ENCODE results near the gene LCN2.
"Not testable (repeated sequence)": the region's sequence is repeated elsewhere in the genome, so short reads cannot be mapped to it uniquely, and the experiment has no call there.

LCN2 gene

DNA sequence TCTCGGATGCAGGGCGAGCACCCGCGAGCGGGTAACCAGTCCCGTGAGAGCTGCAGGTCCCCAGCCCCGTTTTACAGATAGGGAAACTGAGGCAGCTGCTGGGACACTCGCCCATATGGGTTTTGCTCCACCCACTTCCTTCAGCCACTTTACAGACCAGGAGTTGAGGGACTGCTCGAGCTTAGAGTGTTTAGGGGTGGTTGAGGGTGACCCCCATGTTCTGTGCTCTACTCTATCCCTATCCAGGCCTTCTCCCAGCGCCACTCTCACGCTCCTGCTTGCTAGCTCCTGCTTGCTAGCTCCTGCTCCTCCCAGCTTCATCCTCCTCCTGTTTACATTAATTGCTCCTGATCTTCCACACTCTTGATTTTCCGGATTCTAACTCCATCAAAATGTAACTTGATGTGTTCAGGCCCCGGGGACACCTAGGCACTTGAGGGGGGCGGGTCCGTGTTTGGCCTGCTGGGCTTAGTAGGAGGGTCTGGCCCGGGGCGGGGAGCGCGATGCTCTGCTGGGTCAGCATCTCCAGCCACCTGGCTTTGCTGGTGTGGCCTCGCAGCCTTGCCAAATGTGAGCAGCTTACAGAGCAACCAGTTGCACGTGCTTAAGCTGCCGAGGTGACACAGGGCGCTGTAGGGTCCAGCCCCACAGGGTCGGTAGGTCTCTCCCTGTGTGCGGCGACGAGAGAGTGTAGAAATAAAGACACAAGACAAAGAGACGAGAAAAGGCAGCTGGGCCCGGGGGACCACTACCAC, 20.2 kb upstream of the LCN2 start:
- DNase-seq (ENCODE audit: low read depth) = no peak

DNA sequence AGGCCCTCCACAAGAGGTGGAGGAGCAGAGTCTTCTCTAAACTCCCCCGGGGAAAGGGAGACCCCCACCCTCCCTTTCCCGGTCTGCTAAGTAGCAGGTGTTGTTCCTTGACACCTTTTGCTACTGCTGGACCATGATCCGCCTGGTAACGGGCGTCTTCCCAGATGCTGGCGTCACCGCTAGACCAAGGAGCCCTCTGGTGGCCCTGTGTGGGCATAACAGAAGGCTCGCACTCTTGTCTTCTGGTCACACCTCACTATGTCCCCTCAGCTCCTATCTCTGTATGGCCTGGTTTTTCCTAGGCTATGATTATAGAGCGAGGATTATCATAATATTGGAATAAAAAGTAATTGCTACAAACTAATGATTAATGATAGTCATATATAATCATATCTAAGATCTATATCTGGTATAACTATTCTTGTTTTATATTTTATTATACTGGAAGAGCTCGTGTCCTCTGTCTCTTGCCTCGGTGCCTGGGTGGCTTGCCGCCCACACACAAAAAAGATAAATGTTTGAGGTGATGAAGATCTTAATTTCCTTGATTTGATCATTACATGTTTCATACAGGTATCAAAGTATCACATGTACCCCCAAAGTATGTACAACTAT, 19.2 kb upstream of the LCN2 start:
- peak; percentile 30 for DNase-seq (ENCODE audit: low read depth)

DNA sequence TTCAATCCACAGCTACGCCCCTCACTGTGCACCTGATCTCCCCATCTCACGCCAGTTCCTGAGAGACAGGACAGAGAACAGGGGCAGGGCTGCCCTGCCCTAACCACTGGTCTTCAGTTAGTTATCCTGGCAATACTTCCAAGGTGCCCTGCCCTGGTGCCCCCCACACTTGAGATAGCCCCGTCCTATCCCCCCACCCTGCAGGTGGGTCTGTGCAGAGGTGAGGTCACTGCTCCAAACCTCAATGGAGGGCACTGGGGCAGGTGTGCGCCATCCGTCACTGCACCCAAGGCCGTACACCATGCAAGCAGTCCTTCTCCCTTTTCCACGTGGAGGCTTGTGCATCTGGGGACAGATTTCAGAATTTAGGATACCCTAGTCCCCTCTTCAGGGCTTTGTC, 18.6 kb upstream of the LCN2 start:
- DNase-seq (ENCODE audit: low read depth) = not testable (repeated sequence)

DNA sequence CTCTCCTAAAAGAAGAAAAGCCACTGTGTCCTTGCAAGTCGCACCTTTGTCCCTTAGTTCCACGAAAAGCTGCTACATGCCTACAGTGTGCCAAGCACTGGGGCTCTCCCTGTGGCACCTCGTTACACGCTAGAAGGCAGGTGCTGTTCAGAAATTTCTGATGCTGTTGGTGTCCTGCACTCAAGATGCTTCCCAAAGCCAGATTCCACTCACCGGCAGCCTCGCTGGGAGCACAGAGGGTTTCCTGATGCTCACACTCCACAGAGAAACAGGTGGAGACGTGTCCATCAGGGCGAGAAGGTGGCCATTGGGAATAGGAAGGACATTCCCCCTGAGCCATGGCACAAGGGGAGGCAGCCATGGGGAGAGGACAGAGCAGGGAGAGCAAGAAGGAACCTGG, 17.9 kb upstream of the LCN2 start:
- DNase-seq (ENCODE audit: low read depth) = not testable (repeated sequence)

DNA sequence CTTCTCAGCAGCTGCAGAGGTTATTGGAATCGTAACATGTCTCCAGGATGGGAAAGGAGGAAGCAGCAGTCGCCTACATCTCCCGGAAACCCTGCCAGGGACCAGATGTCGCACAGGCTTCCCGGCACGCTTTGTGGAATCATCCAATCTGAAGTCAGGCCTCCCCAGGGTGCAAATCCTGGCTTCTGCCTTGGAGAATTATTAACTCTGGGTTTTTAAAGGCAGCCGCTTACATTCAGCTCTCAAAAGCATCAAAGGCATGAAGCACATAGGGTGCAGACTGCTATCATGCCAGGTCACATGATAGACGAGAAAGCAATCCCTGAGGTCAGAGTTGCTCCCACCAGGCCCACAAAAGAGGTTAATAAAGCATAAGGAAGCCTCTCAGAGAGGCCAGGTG, 17.1 kb upstream of the LCN2 start:
- DNase-seq (ENCODE audit: low read depth) = not testable (repeated sequence)

DNA sequence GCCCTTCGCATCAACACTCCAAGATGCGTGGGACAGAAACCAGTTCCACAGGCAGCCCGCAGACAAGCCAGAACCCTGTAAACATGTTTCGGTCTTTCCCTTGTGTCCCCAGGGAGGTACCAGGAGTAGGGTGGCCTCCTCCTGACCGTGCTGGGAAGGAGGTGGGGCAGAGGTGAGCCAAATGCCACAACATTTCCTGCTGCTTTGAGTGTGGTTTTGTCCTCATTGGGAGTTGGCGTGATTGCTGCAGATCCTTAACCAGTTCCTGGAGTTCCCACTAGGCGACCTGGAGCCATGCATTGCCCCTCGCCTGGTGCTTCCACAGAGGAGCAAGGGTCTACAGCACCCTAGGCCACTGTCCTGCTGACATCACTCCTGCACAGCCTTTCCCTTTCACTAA, 13.7 kb upstream of the LCN2 start:
- not testable (repeated sequence) for DNase-seq (ENCODE audit: low read depth)

DNA sequence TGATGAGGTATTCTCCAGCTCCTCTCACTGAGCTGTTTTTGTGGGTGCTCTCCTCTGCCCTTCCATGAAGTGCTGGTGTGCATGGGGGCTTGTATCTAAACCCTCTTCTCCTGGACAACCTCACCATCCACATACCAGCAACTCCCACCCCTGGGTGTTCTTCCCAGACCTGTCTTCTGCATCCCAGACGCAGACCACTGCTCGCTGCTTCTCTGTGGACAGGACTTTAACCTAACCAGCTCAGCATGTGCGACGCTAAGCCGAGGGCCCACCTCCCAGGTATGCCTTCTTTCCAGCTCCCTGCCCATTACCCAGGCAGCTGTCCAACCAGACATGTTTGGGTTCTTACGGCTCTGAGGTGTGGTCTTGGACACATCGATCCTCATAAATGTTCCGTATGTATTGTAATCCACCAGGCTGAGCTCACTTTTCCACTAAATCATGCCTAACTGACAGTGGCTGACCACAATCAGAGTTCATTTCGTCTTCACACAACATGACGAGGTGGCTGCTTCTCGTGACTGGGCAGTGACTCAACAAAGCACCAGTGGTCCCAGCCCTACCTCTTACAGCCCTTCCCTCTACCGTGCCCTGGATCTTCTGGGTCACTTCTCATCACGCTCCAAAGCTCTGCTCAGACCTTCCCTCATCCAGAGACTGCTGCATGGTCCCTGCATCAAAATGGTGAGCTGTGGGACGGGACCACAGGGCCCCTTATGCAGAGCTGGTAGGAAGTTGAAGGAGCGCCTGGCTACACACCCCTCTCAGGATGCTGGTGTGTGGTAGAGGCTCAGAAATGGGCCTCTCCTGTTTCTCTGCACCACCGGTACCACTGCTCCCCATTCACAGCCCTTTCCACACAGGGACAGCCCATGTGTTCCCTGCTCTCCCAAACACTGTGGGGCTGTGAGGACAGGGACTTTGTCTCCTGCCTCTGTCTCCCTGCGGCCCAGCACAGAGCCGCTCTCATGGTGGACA, 12.1 kb upstream of the LCN2 start:
- DNase-seq (ENCODE audit: low read depth) = no peak

DNA sequence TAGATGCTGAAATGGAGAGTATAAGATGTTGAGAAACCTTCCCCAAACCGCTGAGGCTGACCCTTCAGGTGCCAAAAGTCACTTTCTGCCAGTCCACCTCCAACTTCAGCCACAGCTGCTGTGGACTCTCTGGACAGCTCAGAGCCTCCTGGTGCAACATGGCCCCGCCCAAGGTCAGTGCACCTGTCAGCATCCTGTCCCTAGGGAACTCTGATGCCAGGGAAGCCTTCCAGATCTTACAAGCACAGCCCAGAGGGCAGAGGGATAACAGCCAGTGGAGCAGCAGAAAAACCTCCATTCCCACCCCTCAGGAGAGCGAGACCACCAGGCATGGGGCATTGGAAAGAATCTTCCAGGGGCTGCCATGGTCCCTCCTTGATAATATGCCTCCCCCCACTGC, 11.3 kb upstream of the LCN2 start:
- DNase-seq (ENCODE audit: low read depth) = no peak

DNA sequence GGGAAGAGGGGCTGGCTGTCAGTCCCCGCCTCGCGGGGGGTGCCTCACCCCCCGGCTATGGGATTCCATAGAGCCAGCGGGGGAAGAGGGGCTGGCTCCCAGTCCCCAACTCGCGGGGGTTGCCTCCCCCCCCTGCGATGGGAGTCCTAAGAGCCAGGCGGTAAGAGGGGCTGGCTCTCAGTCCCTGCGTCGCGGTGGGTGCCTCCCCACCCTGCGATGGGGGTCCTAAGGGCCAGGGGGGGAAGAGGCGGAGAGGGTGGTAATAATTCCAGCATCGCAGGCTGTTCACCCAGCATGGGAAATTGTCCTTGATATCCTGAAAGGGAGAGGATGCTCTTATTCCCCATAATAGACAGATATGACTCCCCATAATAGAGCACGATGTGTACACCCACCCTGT, 9.6 kb upstream of the LCN2 start:
- DNase-seq (ENCODE audit: low read depth) = no peak

DNA sequence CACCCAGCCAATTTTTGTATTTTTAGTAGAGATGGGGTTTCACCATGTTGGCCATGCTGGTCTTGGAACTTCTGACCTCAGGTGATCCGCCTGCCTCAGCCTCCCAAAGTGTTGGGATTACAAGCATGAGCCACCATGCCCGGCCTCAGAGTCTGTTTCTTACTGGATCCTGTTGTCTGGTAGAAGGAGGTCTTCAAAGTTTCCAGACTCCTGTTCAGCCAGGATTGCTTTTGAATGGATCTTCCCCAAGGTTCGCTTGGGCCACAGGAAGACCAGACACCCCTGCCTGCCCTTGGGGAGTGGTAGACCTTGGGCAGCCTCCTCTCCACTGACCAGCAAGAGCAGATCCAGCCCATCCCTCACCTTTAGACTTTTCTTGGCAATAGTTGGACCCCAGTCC, 7.6 kb upstream of the LCN2 start:
- DNase-seq (ENCODE audit: low read depth) = no peak

DNA sequence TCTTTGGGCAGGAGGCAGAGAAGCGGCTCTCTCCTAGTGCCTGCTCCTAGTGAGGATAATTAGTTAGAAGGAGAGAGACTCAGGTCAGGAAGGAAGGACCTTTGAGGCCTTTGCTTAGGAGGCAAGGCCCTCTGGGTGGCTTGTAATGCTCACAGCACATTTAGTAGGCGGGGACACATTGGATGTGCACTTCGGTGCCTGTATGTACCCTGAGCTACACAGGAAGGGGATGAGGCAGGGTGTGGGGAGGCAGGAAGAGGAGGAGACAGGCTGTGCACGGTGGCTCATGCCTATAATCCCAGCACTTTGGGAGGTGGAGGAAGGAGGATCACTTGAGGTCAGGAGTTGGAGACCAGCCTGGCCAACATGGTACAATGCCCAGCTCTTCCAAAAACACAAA, 7.2 kb upstream of the LCN2 start:
- no peak for DNase-seq (ENCODE audit: low read depth)

DNA sequence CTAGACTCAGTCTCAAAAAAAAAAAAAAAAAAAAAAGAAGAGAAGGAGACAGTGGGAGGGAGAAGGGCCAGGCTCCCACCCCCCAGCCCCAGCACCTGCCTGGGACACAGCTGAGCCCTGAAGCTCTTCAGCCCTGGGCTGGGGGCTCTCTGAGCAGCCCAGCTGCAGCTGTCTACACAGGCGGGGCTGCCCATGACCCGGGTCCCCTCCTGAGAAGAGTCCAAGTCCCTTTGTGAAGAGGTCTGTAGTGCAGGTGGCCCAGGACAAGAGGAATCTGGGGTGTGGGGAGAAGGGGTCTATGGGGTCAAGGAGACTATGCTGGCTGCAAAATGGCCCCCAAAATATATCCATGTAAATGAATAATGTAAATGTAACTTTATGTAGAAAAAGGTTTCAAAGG, 6.7 kb upstream of the LCN2 start:
- DNase-seq (ENCODE audit: low read depth) = no peak

DNA sequence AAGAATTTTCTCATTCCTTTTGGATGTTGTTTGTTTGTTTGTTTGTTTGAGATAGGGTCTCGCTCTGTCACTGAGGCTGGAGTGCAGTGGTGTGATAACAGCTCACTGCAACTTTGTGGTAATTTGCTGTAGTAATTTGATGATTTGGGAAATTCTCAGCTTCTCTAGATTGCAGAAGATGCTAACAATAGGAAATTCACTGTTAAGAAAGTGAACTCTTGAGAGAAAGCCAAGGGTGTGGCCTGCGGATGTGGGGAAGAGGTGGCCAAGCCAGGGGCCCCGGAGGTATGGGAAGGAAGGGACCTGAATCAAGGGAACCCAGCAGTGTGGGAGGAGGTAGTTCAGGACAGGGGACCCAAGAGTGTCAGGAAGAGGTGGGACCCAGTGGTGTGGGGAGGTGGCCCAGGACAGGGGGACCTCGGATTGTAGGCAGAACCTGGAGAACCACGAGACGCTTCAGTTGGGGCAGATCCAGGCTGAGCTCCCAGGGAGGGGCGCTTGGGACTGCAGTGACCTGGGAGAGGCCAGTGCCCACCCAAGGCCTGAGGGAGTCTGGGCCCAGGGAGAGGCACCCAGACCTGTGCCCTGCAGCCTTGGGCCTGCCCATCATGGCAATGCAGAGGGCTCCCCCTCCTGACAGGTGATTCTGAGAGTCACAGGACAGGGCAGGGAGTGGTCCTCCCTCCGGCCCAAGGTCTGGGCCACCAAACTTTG, 5.6 kb upstream of the LCN2 start:
- no peak for DNase-seq (ENCODE audit: low read depth)

DNA sequence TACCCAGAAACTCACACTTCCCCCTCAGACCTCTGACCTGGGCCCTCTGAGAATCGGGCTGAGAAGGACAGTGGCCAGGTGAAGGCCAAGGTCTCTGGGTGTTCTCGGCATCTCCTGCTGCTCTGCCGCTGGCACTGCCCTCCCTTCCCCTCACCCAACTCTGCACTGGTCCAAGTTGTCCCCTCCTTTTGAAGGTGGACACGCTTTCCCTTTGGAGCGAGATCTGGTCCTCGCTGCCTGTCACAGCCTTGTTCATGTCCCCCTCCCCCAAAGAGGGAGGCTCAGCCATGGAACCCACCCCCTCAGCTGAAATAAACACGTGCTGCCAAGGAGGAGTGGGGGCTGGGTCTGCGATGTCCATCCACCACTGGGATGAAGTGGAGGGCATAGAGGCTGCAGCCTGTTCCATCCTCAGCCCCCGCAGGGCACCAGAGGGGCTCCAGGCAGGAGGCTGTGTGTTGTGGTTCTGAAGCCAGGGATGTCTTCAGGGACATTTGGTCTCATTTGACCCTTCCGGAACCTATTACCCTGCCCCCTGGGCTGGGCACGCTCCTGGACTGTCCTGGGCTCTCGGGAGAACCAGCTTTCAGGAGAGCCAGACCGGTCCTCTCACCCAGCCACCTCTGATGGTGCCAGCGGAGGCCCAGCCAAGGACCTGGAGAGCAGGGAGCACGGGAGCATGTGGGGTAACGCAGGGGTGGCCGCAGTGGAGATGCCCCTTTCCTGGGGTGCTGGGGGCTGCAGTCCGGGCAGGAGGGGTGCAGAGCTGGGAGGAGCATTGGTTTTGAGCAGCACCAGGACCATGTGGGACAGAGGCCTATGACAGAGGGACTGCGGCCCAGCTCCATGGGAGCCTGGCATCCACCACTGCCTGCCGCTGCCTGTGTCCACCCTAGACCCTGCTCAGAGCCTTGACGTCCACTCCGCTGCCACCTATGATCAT, 4.7 kb upstream of the LCN2 start:
- no peak for DNase-seq (ENCODE audit: low read depth)

DNA sequence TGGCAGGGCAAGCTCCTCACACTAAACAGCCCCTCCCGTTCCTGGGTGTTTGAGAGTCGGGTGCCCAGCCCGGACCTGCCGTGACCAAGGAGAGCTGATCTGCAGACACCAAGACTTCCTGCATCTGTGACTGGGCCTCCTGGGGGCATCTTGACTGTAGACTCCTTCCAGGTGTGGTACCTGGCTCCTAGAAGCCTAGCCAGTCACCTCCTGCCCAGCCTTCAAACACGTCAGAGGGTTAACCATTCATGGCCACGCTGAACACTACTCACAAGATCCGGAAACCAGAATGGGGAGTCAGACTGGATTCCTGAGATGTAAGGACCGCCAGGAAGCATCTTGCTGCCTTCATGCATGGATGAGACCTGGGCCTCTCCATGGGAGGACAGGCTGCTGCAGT, 3.7 kb upstream of the LCN2 start:
- no peak for DNase-seq (ENCODE audit: low read depth)

DNA sequence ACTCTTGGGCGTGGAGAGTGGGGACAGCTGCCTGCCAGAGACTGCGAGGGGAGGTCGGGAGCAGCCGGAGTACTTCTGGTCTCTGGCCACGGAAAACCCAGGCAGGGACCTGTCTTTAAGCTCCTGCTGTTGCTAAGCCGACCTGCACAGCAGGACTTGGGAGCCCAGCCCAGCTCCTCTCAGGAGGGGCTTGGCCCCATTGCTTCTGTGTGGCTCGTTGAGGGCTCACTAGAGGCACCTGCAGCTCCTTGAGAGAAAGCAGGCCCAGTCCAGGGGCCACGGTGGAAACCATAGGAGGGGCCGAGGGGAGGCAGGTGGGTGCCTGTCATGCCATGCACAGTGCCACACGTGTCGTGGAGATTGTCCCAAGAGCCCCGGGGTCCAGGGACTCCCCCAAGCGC, 3.3 kb upstream of the LCN2 start:
- DNase-seq (ENCODE audit: low read depth) = no peak

DNA sequence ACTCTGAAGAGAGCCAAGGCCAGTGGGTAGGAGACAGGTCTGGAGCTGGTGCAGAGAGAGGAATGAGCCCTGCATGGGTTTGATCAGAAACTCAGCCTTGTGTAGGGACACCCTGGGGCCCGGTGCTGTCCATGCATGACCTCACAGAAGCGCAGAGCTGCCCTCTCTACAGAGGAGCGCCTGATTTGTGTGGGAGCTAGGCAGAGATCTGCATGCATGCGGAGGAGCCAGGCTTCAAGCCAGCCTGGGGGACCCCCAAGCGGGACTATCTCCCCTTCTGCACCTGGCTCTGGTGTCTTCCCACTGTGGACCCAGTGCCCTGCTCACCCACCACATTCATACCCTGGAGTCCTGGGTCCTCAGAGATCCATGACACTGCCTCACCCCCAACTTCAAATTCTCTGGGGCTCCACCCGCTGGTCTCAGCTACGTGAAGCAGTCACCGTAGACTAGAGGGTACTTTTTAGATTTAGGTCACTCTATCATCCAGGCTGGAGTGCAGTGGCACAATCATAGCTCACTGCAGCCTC, 2.6 kb upstream of the LCN2 start:
- DNase-seq (ENCODE audit: low read depth) = no peak

DNA sequence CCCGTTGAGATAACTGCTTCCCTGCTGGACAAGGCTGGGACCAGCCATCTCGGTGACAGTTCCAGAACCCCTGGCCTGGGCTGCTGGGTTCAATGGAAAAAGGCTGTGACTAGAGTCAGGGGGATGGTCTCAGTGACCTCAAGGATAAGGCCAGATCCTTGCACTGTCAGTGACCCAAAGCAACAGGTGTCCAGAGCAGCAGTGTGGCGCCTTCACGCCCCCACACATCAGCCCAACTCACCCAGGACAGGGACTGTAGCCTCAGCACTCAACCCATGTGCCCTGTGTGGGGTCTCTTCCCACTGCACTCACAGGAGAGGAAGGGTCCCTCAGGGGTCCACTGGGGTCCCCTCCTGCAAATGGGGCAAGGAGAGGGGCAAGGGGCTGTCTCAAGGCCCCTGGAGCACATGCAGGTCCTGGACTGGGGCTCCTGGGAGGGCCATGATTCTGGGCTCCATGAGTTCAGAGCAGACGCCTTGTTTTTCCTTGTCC, 698 bp upstream of the LCN2 start:
- no peak for DNase-seq (ENCODE audit: low read depth)

DNA sequence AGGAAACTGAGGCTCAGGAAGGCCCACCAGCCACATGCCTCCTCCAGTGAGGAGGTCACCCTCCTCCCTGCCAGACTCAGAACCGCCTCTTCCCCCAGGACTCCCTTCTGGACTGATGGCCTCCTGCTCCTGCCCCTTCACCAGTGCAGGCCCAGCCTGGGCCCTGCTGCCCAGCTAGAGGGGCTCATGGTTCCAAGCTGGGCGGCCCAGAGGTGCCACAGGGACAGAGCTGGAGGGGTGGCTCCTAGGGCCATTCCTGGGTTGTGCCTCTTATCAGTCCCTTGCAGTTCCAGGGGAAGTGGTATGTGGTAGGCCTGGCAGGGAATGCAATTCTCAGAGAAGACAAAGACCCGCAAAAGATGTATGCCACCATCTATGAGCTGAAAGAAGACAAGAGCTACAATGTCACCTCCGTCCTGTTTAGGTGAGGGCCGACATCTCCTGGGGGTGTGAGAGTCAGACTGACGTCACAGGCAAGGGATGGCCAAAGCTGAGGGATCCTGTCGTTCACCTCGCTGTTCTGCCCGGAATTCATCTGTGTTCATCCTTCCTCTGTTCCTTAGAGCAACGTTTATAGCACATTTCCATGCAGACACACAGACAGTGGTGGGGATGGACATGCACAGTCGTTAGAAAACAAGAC, 819 bp downstream of the LCN2 start:
- no peak for DNase-seq (ENCODE audit: low read depth)
